T follicular helper cell (primary cell): ENCODE data around the gene CIAO2B.
"Not testable (repeated sequence)": the region's sequence is repeated elsewhere in the genome, so short reads cannot be mapped to it uniquely, and the experiment has no call there.

ENCODE experiments used
- DNase-seq: peaks from one replicate; pipeline ENCODE4 v3.0.0-alpha.2; 2020; ENCODE audit warnings: low read depth

CIAO2B gene

GRCh38 chr16:66955363-66956153 lies 21.4 kb upstream of the CIAO2B start:
- DNase-seq = not testable (repeated sequence)

DNA sequence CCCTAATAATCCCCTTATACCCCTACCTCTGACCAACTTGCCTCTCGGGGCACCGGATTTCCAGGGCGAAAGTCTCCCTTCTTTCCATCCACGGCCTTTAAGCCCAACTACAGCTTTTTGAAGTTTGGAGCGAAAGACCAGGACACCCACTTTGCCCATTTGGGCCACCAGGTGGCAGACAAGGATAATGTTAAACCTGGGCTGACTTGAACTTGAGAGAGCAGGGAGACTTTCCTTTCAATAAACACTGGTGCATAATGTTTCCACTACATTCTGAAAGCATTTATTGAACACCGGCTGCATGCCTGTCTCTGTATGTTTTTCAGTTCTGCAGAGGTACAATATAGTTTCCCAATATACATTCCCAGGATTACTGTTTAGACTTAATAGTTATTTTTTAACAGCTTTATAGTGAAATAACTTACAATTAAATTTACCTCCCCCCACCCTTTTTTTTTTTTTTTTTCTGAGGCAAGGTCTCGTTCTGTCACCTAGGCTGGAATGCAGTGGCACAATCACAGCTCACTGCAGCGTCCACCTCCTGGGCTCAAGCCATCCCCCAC lies 20.0 kb upstream of the CIAO2B start:
- DNase-seq = peak; percentile 64

DNA sequence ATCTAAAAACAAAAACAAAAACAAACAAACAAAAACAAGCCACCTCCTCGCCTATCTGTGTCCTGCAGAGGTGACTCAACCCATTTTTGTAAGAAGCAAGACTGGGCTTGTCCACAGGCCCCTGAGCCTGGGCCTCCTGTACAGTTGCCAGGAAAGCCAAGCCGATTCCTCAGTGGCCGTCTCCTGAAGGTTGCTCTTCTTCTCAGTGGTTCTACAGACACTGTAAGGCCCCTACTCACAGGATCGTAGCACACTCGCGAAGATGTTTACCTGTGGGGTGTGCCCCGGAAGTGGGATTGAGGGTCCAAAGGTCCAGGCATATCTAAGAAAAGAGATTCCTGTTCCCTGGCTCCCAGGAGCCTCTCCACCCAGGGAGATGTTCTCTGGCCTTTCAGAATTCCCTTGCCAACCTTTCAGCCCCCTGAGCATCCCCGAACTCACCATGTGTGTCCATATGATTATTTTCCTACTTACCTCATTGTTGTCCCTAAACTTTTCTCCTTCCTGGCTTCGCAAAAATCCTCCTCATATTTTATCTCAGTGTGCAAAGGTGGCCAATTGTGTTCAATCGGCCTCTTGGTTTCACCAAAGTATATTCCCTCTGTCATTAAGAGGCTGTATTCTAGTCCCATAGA lies 19.4 kb upstream of the CIAO2B start:
- DNase-seq = no peak

GRCh38 chr16:66952430-66953110 lies 18.4 kb upstream of the CIAO2B start:
- DNase-seq = no peak

- DNase-seq = no peak
These were observed 17.0 kb upstream of the CIAO2B start for GRCh38 chr16:66950971-66951790.

DNA sequence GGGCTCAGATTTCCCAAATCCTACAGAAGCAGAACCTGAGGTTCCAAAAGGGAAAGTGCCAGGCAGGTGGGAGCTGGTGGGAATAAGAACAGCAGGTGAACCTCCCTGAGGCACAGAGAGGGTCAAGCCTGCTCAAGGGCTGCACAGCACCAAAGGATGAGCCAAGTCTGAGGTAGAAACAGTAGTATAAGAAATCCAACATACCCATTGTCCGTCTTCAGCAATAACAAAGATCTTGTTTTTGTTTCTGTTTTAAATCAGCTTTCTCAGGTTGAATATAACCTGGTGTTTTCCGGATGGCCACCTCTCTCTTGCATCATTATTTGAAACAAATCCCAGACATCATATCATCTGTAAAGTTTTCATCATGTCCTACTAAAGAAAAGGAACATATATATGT lies 16.2 kb upstream of the CIAO2B start:
- DNase-seq = no peak

DNA sequence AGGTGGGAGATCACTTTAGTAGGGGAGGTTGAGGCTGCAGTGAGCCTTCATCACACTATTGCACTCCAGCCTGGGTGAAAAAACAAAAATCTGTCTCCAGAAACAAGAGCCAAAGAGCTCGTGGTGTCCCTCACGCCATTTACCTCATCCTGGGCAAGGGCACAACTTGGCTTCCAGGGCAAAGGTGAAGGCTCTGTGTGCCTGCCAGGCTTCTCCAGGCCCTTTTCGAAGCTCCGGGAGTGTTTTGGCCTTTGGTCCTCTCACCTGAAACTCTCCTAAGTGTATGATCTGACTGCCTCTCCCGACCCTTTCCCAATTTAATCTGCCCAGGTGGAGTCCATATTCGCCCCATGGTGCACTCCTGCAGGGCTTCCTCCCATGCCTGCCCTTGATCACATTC lies 15.3 kb upstream of the CIAO2B start:
- no peak for DNase-seq

- no peak for DNase-seq
These were observed 14.6 kb upstream of the CIAO2B start for GRCh38 chr16:66948837-66949225.

GRCh38 chr16:66948134-66948836 lies 14.1 kb upstream of the CIAO2B start:
- no peak for DNase-seq

- DNase-seq = peak; percentile 78
These were observed 13.3 kb upstream of the CIAO2B start for GRCh38 chr16:66947302-66948065.

GRCh38 chr16:66946974-66947301 lies 12.7 kb upstream of the CIAO2B start:
- DNase-seq = no peak

- DNase-seq = no peak
These were observed 12.3 kb upstream of the CIAO2B start for GRCh38 chr16:66946541-66946940.

DNA sequence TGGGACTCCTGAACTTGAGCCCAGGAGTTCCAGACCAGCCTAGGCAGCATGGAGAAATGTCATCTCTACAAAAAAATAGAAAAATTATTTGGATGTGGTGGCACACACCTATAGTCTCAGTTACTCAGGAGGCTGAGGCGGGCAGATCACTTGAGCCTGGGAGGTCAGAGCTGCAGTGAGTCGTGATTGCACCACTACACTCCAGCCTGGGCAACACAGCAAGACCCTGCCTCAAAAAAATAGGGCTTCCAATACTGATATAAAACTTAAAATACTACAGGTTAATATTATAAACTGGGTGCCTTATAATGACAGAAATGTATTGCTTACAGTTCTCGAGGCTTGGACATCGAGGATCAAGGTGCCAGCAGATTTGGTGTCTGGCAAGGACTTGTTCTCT lies 11.7 kb upstream of the CIAO2B start:
- no peak for DNase-seq

GRCh38 chr16:66944971-66945370 lies 10.8 kb upstream of the CIAO2B start:
- DNase-seq = not testable (repeated sequence)

DNA sequence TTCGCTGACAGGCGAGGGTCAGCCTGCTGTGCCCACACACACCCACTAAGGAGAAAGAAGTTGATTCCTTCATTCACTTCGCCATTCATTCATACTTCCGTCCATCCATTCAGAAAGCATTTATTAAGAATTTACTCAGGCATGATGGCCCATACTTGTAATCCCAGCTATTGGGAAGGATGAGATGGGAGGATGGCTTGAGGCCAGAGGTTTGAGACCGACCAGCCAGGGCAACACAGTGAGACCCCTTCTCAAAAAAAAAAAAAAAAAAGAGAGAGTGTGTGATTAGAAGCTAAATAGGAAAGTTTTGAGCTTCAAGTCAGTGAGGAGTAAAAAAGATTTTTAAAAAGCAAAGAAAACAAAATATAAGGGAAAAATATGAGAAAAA lies 9.8 kb upstream of the CIAO2B start:
- DNase-seq = no peak

DNA sequence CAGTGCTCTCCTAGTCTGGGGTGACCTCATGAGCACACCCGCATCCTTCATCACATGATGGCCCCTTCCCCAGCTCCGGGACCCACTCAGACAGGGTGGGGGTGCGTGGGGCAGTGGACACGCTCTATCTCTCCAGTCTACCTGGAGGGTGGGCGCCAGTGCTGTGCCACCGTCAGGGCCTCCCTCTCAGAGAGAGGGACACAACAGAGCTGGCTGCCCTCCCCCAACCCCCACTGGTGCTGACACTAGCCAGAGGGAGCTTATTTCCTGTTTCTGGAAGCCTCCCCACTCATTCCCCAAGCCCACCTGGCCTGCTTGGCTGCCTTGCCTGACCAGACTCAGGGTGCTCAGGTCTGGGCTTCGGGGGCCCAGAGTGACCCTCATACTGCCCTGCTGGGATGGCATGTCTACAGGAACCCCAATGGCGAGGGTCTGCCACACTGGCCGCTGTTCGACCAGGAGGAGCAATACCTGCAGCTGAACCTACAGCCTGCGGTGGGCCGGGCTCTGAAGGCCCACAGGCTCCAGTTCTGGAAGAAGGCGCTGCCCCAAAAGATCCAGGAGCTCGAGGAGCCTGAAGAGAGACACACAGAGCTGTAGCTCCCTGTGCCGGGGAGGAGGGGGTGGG lies 9.3 kb upstream of the CIAO2B start:
- DNase-seq = no peak

GRCh38 chr16:66942981-66943380 lies 8.8 kb upstream of the CIAO2B start:
- no peak for DNase-seq

DNA sequence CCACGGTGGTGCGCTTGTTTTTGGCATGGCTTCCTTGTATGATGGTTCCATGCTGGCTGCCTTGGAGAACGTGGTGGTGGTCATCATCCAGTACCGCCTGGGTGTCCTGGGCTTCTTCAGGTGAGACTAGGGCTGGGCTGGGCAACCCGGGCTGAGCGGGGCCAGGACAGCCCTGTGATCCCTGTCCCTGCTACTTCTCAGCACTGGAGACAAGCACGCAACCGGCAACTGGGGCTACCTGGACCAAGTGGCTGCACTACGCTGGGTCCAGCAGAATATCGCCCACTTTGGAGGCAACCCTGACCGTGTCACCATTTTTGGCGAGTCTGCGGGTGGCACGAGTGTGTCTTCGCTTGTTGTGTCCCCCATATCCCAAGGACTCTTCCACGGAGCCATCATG lies 6.0 kb upstream of the CIAO2B start:
- DNase-seq = no peak

DNA sequence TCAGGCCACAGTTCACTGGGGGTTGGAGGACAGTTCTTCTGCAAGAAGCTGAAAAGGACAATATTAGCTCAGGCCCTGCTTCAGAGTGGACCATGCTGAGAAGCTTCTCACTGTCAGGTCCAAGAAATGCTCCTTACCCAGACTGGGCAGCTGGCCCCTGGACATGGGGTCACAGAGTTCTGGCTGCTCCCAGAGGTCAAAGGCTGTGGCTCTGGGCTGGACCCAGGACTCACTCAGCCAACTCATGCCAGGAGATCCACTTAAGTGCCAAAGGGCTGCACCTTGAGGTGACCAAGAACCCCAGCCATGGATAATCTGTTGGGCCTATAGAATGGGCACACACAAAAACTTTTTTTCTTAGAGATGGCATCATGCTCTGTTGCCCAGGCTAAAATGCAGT lies 5.2 kb upstream of the CIAO2B start:
- DNase-seq = no peak

GRCh38 chr16:66937725-66938337 lies 3.6 kb upstream of the CIAO2B start:
- no peak for DNase-seq
